Neural cell (in vitro differentiated cells): ENCODE measurements around the gene NF1.

Experiments
- EP300 ChIP-seq: fragments of 450-650 bp; conservative IDR thresholded peaks from 2 replicates; pipeline ENCODE4 v1.6.1; 2014; ENCODE audit warnings: antibody characterized with exemption, mild to moderate bottlenecking, moderate library complexity; ENCODE audit not compliant: poor library complexity, severe bottlenecking
- EZH2 ChIP-seq: fragments of 200-600, 300-800 bp; shearing (Covaris generic), sonication (generic); IDR thresholded peaks from 2 replicates; pipeline ENCODE4 v1.6.1; 2014; ENCODE audit warnings: antibody characterized with exemption, low read length, borderline replicate concordance, mild to moderate bottlenecking; ENCODE audit not compliant: insufficient read depth, poor library complexity, severe bottlenecking
- MXI1 ChIP-seq: fragments of 450-650 bp; conservative IDR thresholded peaks from 2 replicates; pipeline ENCODE4 v1.6.1; 2014; ENCODE audit warnings: antibody characterized with exemption, mild to moderate bottlenecking; ENCODE audit not compliant: poor library complexity, severe bottlenecking
- POLR2AphosphoS5 ChIP-seq: IDR thresholded peaks from 2 replicates; pipeline ENCODE4 v1.6.1; 2012
- RAD21 ChIP-seq: fragments of 450-650 bp; conservative IDR thresholded peaks from 2 replicates; pipeline ENCODE4 v1.6.1; 2014; ENCODE audit warnings: antibody characterized with exemption, mild to moderate bottlenecking, moderate library complexity
- TAF1 ChIP-seq: IDR thresholded peaks from 2 replicates; pipeline ENCODE4 v1.6.1; 2012; ENCODE audit warnings: low read depth
- TF ChIP-seq, protein P1 (sequence below): fragments of 450-650 bp; IDR thresholded peaks from 2 replicates; pipeline ENCODE4 v1.5.1; 2014; ENCODE audit warnings: antibody characterized with exemption, mild to moderate bottlenecking, moderate library complexity; ENCODE audit not compliant: poor library complexity, severe bottlenecking
- TF ChIP-seq, protein P2 (sequence below): IDR thresholded peaks from 2 replicates; pipeline ENCODE4 v1.6.1; 2012; ENCODE audit warnings: borderline replicate concordance

DNA sequence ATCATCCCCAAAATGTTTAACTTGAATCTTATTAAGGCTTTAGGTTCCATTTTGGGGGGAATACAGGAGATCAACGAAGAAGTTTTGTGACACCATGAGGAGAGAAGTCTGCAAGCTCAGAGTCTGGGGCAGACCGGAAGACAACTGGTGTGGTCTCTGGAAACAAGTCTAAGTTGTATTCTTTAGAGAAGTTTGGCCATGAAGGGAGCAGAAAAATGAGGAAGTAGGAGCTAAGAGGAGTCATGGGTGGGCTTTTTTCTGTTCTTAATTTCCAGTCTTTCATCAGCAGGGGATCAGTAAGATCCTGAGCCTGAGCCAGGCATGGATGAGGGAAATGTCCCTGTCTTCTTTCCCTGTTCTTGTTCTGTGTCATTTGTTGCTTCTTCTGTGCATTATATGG is 35.8 kb upstream of the NF1 start:
- TF ChIP-seq, protein P1, sequence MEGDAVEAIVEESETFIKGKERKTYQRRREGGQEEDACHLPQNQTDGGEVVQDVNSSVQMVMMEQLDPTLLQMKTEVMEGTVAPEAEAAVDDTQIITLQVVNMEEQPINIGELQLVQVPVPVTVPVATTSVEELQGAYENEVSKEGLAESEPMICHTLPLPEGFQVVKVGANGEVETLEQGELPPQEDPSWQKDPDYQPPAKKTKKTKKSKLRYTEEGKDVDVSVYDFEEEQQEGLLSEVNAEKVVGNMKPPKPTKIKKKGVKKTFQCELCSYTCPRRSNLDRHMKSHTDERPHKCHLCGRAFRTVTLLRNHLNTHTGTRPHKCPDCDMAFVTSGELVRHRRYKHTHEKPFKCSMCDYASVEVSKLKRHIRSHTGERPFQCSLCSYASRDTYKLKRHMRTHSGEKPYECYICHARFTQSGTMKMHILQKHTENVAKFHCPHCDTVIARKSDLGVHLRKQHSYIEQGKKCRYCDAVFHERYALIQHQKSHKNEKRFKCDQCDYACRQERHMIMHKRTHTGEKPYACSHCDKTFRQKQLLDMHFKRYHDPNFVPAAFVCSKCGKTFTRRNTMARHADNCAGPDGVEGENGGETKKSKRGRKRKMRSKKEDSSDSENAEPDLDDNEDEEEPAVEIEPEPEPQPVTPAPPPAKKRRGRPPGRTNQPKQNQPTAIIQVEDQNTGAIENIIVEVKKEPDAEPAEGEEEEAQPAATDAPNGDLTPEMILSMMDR: no peak
- TF ChIP-seq EZH2 (no peak), MXI1 (no peak), POLR2AphosphoS5 (no peak), RAD21 (no peak), TAF1 (no peak), EP300 (no peak)
- TF ChIP-seq, protein P2, sequence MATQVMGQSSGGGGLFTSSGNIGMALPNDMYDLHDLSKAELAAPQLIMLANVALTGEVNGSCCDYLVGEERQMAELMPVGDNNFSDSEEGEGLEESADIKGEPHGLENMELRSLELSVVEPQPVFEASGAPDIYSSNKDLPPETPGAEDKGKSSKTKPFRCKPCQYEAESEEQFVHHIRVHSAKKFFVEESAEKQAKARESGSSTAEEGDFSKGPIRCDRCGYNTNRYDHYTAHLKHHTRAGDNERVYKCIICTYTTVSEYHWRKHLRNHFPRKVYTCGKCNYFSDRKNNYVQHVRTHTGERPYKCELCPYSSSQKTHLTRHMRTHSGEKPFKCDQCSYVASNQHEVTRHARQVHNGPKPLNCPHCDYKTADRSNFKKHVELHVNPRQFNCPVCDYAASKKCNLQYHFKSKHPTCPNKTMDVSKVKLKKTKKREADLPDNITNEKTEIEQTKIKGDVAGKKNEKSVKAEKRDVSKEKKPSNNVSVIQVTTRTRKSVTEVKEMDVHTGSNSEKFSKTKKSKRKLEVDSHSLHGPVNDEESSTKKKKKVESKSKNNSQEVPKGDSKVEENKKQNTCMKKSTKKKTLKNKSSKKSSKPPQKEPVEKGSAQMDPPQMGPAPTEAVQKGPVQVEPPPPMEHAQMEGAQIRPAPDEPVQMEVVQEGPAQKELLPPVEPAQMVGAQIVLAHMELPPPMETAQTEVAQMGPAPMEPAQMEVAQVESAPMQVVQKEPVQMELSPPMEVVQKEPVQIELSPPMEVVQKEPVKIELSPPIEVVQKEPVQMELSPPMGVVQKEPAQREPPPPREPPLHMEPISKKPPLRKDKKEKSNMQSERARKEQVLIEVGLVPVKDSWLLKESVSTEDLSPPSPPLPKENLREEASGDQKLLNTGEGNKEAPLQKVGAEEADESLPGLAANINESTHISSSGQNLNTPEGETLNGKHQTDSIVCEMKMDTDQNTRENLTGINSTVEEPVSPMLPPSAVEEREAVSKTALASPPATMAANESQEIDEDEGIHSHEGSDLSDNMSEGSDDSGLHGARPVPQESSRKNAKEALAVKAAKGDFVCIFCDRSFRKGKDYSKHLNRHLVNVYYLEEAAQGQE: no peak
